Heart left ventricle (tissue), 16 donors: Measurements from ENCODE around the gene BOK. TPM values are rescaled to one million over a fixed set of nuclear protein-coding genes. Genes with fewer than 3 reads are reported as not detected.

Experiments
- ATAC-seq, 4 donors: fragments of 200-7000 bp; cut with Tn5 transposase; one replicate each; pipeline ENCODE4 v1.9.1; 2020 to 2022; ENCODE audit warnings: moderate library complexity in 4 of 4, mild to moderate bottlenecking in 3 of 4, moderate number of reproducible peaks in 1 of 4
- DNase-seq, 5 donors: peaks; one replicate each; pipeline ENCODE4 v3.0.0-alpha.2; 2020
- H3K27ac ChIP-seq, 12 donors: fragments of 200-600 bp; sonication (generic) in 4 of 12; one replicate each; pipeline versions ENCODE4 v1.5.0 to v1.8.0; 2016 to 2022; ENCODE audit warnings: mild to moderate bottlenecking in 2 of 12
- H3K27me3 ChIP-seq, 9 donors: fragments of 200-600 bp; sonication (generic) in 2 of 9; one replicate each; pipeline versions ENCODE4 v1.5.1 to v1.8.0; 2016 to 2022; ENCODE audit warnings: mild to moderate bottlenecking in 3 of 9
- H3K36me3 ChIP-seq, 9 donors: fragments of 200-600 bp; sonication (generic) in 2 of 9; one replicate each; pipeline versions ENCODE4 v1.5.0 to v1.8.0; 2018 to 2022; ENCODE audit warnings: mild to moderate bottlenecking in 2 of 9
- H3K4me1 ChIP-seq, 12 donors: fragments of 200-600 bp; sonication (generic) in 4 of 12; one replicate each; pipeline versions ENCODE4 v1.5.0 to v1.8.0; 2016 to 2022; ENCODE audit warnings: mild to moderate bottlenecking in 3 of 12
- H3K4me3 ChIP-seq, 12 donors: fragments of 200-600 bp; sonication (generic) in 4 of 12; one replicate each; pipeline versions ENCODE4 v1.5.0 to v1.8.0; 2017 to 2022; ENCODE audit warnings: mild to moderate bottlenecking in 9 of 12, moderate library complexity in 4 of 12
- H3K9me3 ChIP-seq, 12 donors: fragments of 200-600 bp; sonication (generic) in 4 of 12; one replicate each; pipeline versions ENCODE4 v1.5.0 to v1.8.0; 2016 to 2022; ENCODE audit warnings: mild to moderate bottlenecking in 1 of 12
- CTCF ChIP-seq, 12 donors: fragments of 200-600 bp; sonication (generic) in 4 of 12; IDR thresholded peaks; one replicate each; pipeline versions ENCODE4 v1.5.0 to v1.8.0; 2018 to 2022; ENCODE audit warnings: antibody characterized with exemption in 12 of 12, mild to moderate bottlenecking in 5 of 12
- POLR2A ChIP-seq, 2 donors: fragments of 450-650 bp; IDR thresholded peaks; one replicate each; pipeline ENCODE4 v1.6.1; 2017; ENCODE audit warnings: antibody characterized with exemption in 2 of 2, mild to moderate bottlenecking in 2 of 2, moderate library complexity in 2 of 2
- WGBS, 4 donors: extraction: QIAGEN DNeasy Blood & Tissue Kit in 2 of 4; methylation state at CpG; one replicate each; pipeline versions ENCODE4 v1.1.5 to v1.1.7; 2013 to 2018; 5-methylcytosine and 5-hydroxymethylcytosine counted together
- intact Hi-C, 10 donors: fragments of 100-400 bp; cut with DNase I; formaldehyde crosslinking; loops; one replicate each; pipeline versions ENCODE4 v1.11.1 to v1.14.2; 2022
- polyA plus RNA-seq, 2 donors: library from polyadenylated mRNA; stranded (reverse); fragments of 200-250 nt; gene quantifications; one replicate each; pipeline ENCODE4 v1.2.3, GENCODE V29; 2013
- total RNA-seq, 9 donors: library from RNA; depleted of rRNA in 2 of 9; stranded (reverse); fragments of >200 nt in 2 of 9; fragmentation: NEBNext Ultra II Directional in 3 of 9; extraction: Animal tissue kit (Norgen Biotek cat#: 25700) in 3 of 9; gene quantifications; one replicate each; pipeline versions ENCODE4 v1.1.0 to v1.2.4, GENCODE V29; 2016 to 2023
- donor health status: ischemic (EF 13 %, LVEDD 7.1; RV severe dilation, severe dysfunction).
- donor health status: healthy with polysubstance abuse.
- donor health status: DM: no; HTN: yes; CAD: no.
- donor health status: DM: no; HTN: no; CAD: no.
- donor health status: ischemic (EF 25% LVEDD 6.9; RV normal size, moderate dysfunction).
- donor health status: ischemic (EF 25% LVEDD 5.7; RV mildly dilated, moderate dysfunction).
- donor health status: healthy.
- donor health status: DM: yes; HTN: yes; CAD: no.
- donor health status: ischemic (EF 35%, LVEDD 5.7; RV mildly dilated, moderate dysfunction).
- donor health status: nonischemic (EF 11% LVEDD 7.7; RV severe dilation, severe dysfunction).
- donor health status: DM: yes; HTN: yes; CAD: no.
- donor health status: PGD.
- donor health status: ischemic (EF 29% LVEDD 5.4; RV normal size, mild dysfunction).
- donor health status: nonischemic (EF 23%, LVEDD 6.1; RV moderate dilation, normal function).

Gene BOK
- total and polyA plus RNA-seq, 11 donors = 1.4 to 22.3 (median 8.4) TPM

DNA sequence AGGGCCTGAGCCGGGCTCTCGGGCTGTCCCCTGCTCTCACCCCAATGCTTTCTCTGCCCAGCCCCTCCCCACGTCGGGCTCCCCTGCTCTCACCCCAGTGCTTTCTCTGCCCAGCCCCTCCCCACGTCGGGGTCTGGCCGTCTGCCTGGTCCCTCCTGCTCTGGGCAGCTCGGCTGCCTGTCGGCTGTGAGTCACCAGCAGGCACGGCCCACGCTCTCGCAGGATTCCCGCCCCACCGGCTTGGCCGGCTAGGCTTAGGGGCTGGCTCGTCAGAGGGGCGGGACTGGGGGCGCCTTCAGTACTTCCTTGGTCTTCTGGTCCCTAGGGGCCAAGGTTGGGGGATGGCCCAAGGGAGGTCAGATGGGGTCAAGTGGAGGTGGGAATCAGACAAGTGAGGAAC lies 3.3 kb downstream of the BOK start:
- peak in 4 of 5 donors; percentile 64 to 81 (median 66) for DNase-seq
- ATAC-seq = peak; percentile 19 to 70 (median 65)
- intact Hi-C loops = loop anchor here in 1 of 10 donors (5.0 kb wide), 1 partner anchor 55 kb away; the partner anchor contains the start of gene STK25
- no peak for TF ChIP-seq CTCF (IDR thresholded peaks at IDR 0.05)
- TF ChIP-seq POLR2A (IDR thresholded peaks at IDR 0.05) = no peak
- peaks cover 0 to 8% (median 4%) of the 10 kb centered on the region in 12 donors for H3K9me3 ChIP-seq
- 41 to 50% (median 47%) methylated on average over 10 to 18 of the region's 18 CpGs for WGBS, 4 donors
- peaks cover 0 to 27% (median 2%) of the 10 kb centered on the region in 9 donors for H3K27me3 ChIP-seq
- H3K36me3 ChIP-seq = peaks cover 0 to 9% (median 0%) of the 10 kb centered on the region in 9 donors
- peak overlapping the region in 1 of 12 donors; percentile 86 for H3K27ac ChIP-seq
- H3K4me3 ChIP-seq = no peak overlapping the region
- H3K4me1 ChIP-seq = peaks cover 0 to 61% (median 24%) of the 10 kb centered on the region in 12 donors

- no peak for ATAC-seq
- Histone ChIP-seq H3K4me3 (no peak overlapping the region), H3K4me1 (peaks cover 0 to 61% (median 24%) of the 10 kb centered on the region in 12 donors), H3K9me3 (peaks cover 0 to 3% (median under 1%) of the 10 kb centered on the region in 12 donors), H3K36me3 (peaks cover 0 to 9% (median 0%) of the 10 kb centered on the region in 9 donors), H3K27ac (peak overlapping the region in 1 of 12 donors; percentile 86), H3K27me3 (peaks cover 0 to 21% (median 2%) of the 10 kb centered on the region in 9 donors)
- no peak for TF ChIP-seq POLR2A (IDR thresholded peaks at IDR 0.05)
- no peak for TF ChIP-seq CTCF (IDR thresholded peaks at IDR 0.05)
- intact Hi-C loops = loop anchor here in 1 of 10 donors (5.0 kb wide), 1 partner anchor 55 kb away; the partner anchor contains the start of gene STK25
- DNase-seq = peak in 2 of 5 donors; percentile 5 to 54
- 78 to 93% (median 92%) methylated on average over 5 to 23 of the region's 23 CpGs for WGBS, 4 donors
Measured at GRCh38 chr2:241562269-241562891, 3.8 kb downstream of the BOK start.

GRCh38 chr2:241563031-241563507 lies 4.5 kb downstream of the BOK start:
- 82 to 92% (median 88%) methylated on average over 10 to 13 of the region's 13 CpGs for WGBS, 4 donors
- peaks cover 0 to 61% (median 23%) of the 10 kb centered on the region in 12 donors for H3K4me1 ChIP-seq
- ATAC-seq (no peak), DNase-seq (peak in 1 of 5 donors; percentile 50)
- no peak overlapping the region for H3K4me3 ChIP-seq
- no peaks in the 10 kb centered on the region for H3K9me3 ChIP-seq
- peaks cover 0 to 20% (median 0%) of the 10 kb centered on the region in 9 donors for H3K27me3 ChIP-seq
- H3K27ac ChIP-seq = peak overlapping the region in 1 of 12 donors; percentile 86
- H3K36me3 ChIP-seq = peaks cover 0 to 9% (median 0%) of the 10 kb centered on the region in 9 donors
- TF ChIP-seq CTCF (IDR thresholded peaks at IDR 0.05) (no peak), POLR2A (IDR thresholded peaks at IDR 0.05) (no peak)
- intact Hi-C loops = loop anchor here in 1 of 10 donors (5.0 kb wide), 1 partner anchor 56 kb away; the partner anchor contains the start of gene STK25

DNA sequence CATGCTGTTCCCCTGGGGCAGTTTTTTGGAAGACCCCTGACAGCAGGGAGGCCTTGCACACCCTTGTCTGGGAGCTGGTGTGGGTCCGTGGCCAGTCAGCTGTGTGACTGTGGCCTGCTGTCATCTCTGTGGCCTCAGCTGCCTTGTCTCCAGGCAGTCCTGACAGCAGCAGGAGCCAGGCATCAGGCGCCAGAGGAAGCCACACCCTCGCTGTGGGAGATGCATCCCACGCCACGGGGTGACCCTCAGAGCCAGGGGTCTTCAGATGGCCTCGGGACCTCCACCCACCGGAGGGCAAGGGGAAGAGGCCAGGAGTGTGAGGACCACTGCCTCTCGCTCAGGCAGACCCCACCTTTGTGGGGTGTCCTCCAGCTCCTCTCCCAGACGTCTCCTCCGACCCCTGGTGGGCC lies 5.0 kb downstream of the BOK start:
- intact Hi-C loops = loop anchor here in 1 of 10 donors (5.0 kb wide), 1 partner anchor 56 kb away; the partner anchor contains the start of gene STK25
- ATAC-seq = no peak
- peak in 1 of 5 donors; percentile 50 for DNase-seq
- Histone ChIP-seq H3K4me3 (no peak overlapping the region), H3K36me3 (peaks cover 0 to 9% (median 0%) of the 10 kb centered on the region in 9 donors), H3K27ac (peak overlapping the region in 1 of 12 donors; percentile 86), H3K9me3 (no peaks in the 10 kb centered on the region), H3K27me3 (peaks cover 0 to 15% (median 0%) of the 10 kb centered on the region in 9 donors), H3K4me1 (peaks cover 0 to 56% (median 22%) of the 10 kb centered on the region in 12 donors)
- no peak for TF ChIP-seq POLR2A (IDR thresholded peaks at IDR 0.05)
- TF ChIP-seq CTCF (IDR thresholded peaks at IDR 0.05) = no peak
- WGBS, 4 donors = 68 to 75% (median 72%) methylated on average over 4 to 10 of the region's 10 CpGs
